ENCODE data around the gene SLX4. TPM values are rescaled to one million over a fixed set of nuclear protein-coding genes. Genes with fewer than 3 reads are reported as not detected.

Gene SLX4
- total RNA-seq, 1 donor from 2014 or later, result 14.1 TPM

- no peak for DNase-seq
- Mint-ChIP-seq H3K27ac (ENCODE audit: unreplicated experiment) (no peak overlapping the region), H3K27me3 (ENCODE audit: unreplicated experiment) (no peaks in the 10 kb centered on the region), H3K4me1 (ENCODE audit: low read depth, unreplicated experiment) (no peaks in the 10 kb centered on the region), H3K9me3 (ENCODE audit: unreplicated experiment) (no peaks in the 10 kb centered on the region), H3K4me3 (ENCODE audit: unreplicated experiment) (no peak overlapping the region), H3K36me3 (ENCODE audit: unreplicated experiment) (peaks cover 14% of the 10 kb centered on the region)
- no peak for TF ChIP-seq CTCF (IDR thresholded peaks at IDR 0.05; ENCODE audit: partially characterized antibody, unreplicated experiment)
These were observed 20.5 kb downstream of the SLX4 start for GRCh38 chr16:3590736-3591435.

- no peak overlapping the region for H3K4me3 Mint-ChIP-seq (ENCODE audit: unreplicated experiment)
- no peak overlapping the region for H3K27ac Mint-ChIP-seq (ENCODE audit: unreplicated experiment)
- DNase-seq, result no peak
- TF ChIP-seq CTCF (IDR thresholded peaks at IDR 0.05; ENCODE audit: partially characterized antibody, unreplicated experiment), result no peak
- H3K27me3 Mint-ChIP-seq (ENCODE audit: unreplicated experiment), result no peaks in the 10 kb centered on the region
- peaks cover 14% of the 10 kb centered on the region for H3K36me3 Mint-ChIP-seq (ENCODE audit: unreplicated experiment)
- no peaks in the 10 kb centered on the region for H3K4me1 Mint-ChIP-seq (ENCODE audit: low read depth, unreplicated experiment)
- H3K9me3 Mint-ChIP-seq (ENCODE audit: unreplicated experiment), result no peaks in the 10 kb centered on the region
These were observed 21.3 kb downstream of the SLX4 start for GRCh38 chr16:3589991-3590701.

GRCh38 chr16:3589441-3589921 lies 21.9 kb downstream of the SLX4 start:
- H3K27me3 Mint-ChIP-seq (ENCODE audit: unreplicated experiment), result no peaks in the 10 kb centered on the region
- no peaks in the 10 kb centered on the region for H3K4me1 Mint-ChIP-seq (ENCODE audit: low read depth, unreplicated experiment)
- no peaks in the 10 kb centered on the region for H3K9me3 Mint-ChIP-seq (ENCODE audit: unreplicated experiment)
- H3K36me3 Mint-ChIP-seq (ENCODE audit: unreplicated experiment), result peaks cover 14% of the 10 kb centered on the region
- no peak for DNase-seq
- no peak for TF ChIP-seq CTCF (IDR thresholded peaks at IDR 0.05; ENCODE audit: partially characterized antibody, unreplicated experiment)
- H3K27ac Mint-ChIP-seq (ENCODE audit: unreplicated experiment), result no peak overlapping the region
- H3K4me3 Mint-ChIP-seq (ENCODE audit: unreplicated experiment), result no peak overlapping the region

GRCh38 chr16:3589001-3589400 lies 22.4 kb downstream of the SLX4 start:
- Mint-ChIP-seq H3K27ac (ENCODE audit: unreplicated experiment) (no peak overlapping the region), H3K9me3 (ENCODE audit: unreplicated experiment) (no peaks in the 10 kb centered on the region), H3K4me1 (ENCODE audit: low read depth, unreplicated experiment) (no peaks in the 10 kb centered on the region), H3K4me3 (ENCODE audit: unreplicated experiment) (no peak overlapping the region), H3K27me3 (ENCODE audit: unreplicated experiment) (no peaks in the 10 kb centered on the region), H3K36me3 (ENCODE audit: unreplicated experiment) (peaks cover 14% of the 10 kb centered on the region)
- no peak for TF ChIP-seq CTCF (IDR thresholded peaks at IDR 0.05; ENCODE audit: partially characterized antibody, unreplicated experiment)
- no peak for DNase-seq

- Mint-ChIP-seq H3K27ac (ENCODE audit: unreplicated experiment) (no peak overlapping the region), H3K27me3 (ENCODE audit: unreplicated experiment) (no peaks in the 10 kb centered on the region)
These were observed 23.8 kb downstream of the SLX4 start for GRCh38 chr16:3587547-3588110.

More at GRCh38 chr16:3587547-3588110, 23.8 kb downstream of the SLX4 start:
- Mint-ChIP-seq H3K4me1 (ENCODE audit: low read depth, unreplicated experiment) (no peaks in the 10 kb centered on the region), H3K4me3 (ENCODE audit: unreplicated experiment) (no peak overlapping the region), H3K36me3 (ENCODE audit: unreplicated experiment) (peaks cover 14% of the 10 kb centered on the region), H3K9me3 (ENCODE audit: unreplicated experiment) (no peaks in the 10 kb centered on the region)
- DNase-seq, result no peak
- no peak for TF ChIP-seq CTCF (IDR thresholded peaks at IDR 0.05; ENCODE audit: partially characterized antibody, unreplicated experiment)

All from glutamatergic neuron (in vitro differentiated cells).